ENCODE data around the gene LRCH1. TPM values are rescaled to one million over a fixed set of nuclear protein-coding genes. Genes with fewer than 3 reads are reported as not detected.

LRCH1 gene
- total RNA-seq, 2 experiments from 2014 or later = 16.7 to 27.8 TPM

GRCh38 chr13:46615888-46616531, 63.0 kb downstream of the LRCH1 start:
- peaks cover 44% of the 10 kb centered on the region for H3K4me1 ChIP-seq (ENCODE audit: insufficient read depth, low read length, poor library complexity, severe bottlenecking)
- CTCF ChIA-PET (ENCODE audit: unreplicated experiment) = interaction anchor here (0.5 to 1.0 kb wide), 2 partner anchors 10 to 14 kb away, joined by 3 read pairs; no protein-coding TSS in a partner anchor
- intact Hi-C loops (cut with micrococcal nuclease; ENCODE audit: unreplicated experiment) = no loop called here
- no TSS peak for BruUV-seq (replicated peaks)
- POLR2A ChIA-PET = interaction anchor here (0.6 to 1.3 kb wide), 3 partner anchors 23 to 78 kb away, joined by 3 read pairs; no protein-coding TSS in a partner anchor
- no peak overlapping the region for H2AFZ ChIP-seq (ENCODE audit: low read length)
- 0 out of 2 replicates have a peak, but pooled peaks cover 16% of the 10 kb centered on the region for H4K20me1 ChIP-seq (ENCODE audit: insufficient read depth, low read length)
- no peaks in the 10 kb centered on the region for H3K9me3 ChIP-seq (ENCODE audit: low read length)
- no peaks in the 10 kb centered on the region; the same call in 1 of the 2 replicates for H3K36me3 ChIP-seq (ENCODE audit: insufficient read depth, low read length)
- no peak overlapping the region for H3K27ac ChIP-seq (ENCODE audit: low read depth, low read length, poor library complexity, severe bottlenecking)
- no peak for DNase-seq (ENCODE audit: low spot score)
- TF ChIP-seq EZH2phosphoT487 (IDR thresholded peaks at IDR 0.05; ENCODE audit: borderline replicate concordance, low read depth, low read length) = no peak
- TF ChIP-seq CTCF (conservative IDR thresholded peaks at IDR 0.05; ENCODE audit: low read length) = no peak
- H3K4me3 ChIP-seq (ENCODE audit: low read depth, low read length, poor library complexity, severe bottlenecking) = no peak overlapping the region
- H3K79me2 ChIP-seq (ENCODE audit: insufficient read depth, low read depth, low read length) = peaks cover 91% of the 10 kb centered on the region
- H3K4me2 ChIP-seq (ENCODE audit: low read length) = no peak overlapping the region
- no peaks in the 10 kb centered on the region for H3K9me2 ChIP-seq (ENCODE audit: insufficient read depth, low read length)

- ChIA-PET CTCF (ENCODE audit: unreplicated experiment) (no interaction called here), POLR2A (interaction anchor here (1.0 to 1.8 kb wide), 4 partner anchors 8 to 60 kb away, joined by 3 to 6 read pairs (median 4); no protein-coding TSS in a partner anchor)
- Histone ChIP-seq H4K20me1 (ENCODE audit: insufficient read depth, low read length) (0 out of 2 replicates have a peak, but pooled peaks cover 23% of the 10 kb centered on the region), H3K27ac (ENCODE audit: low read depth, low read length, poor library complexity, severe bottlenecking) (no peak overlapping the region), H3K4me2 (ENCODE audit: low read length) (no peak overlapping the region), H3K9me3 (ENCODE audit: low read length) (no peaks in the 10 kb centered on the region), H3K79me2 (ENCODE audit: insufficient read depth, low read depth, low read length) (peaks cover 91% of the 10 kb centered on the region), H3K4me3 (ENCODE audit: low read depth, low read length, poor library complexity, severe bottlenecking) (no peak overlapping the region), H3K4me1 (ENCODE audit: insufficient read depth, low read length, poor library complexity, severe bottlenecking) (peaks cover 56% of the 10 kb centered on the region), H3K9me2 (ENCODE audit: insufficient read depth, low read length) (no peaks in the 10 kb centered on the region), H2AFZ (ENCODE audit: low read length) (no peak overlapping the region), H3K36me3 (ENCODE audit: insufficient read depth, low read length) (no peaks in the 10 kb centered on the region; the same call in 1 of the 2 replicates)
- TF ChIP-seq EZH2phosphoT487 (IDR thresholded peaks at IDR 0.05; ENCODE audit: borderline replicate concordance, low read depth, low read length) (no peak), CTCF (conservative IDR thresholded peaks at IDR 0.05; ENCODE audit: low read length) (no peak)
- DNase-seq (ENCODE audit: low spot score) = no peak
- intact Hi-C loops (cut with micrococcal nuclease; ENCODE audit: unreplicated experiment) = no loop called here
- no TSS peak for BruUV-seq (replicated peaks)
These were observed 64.3 kb downstream of the LRCH1 start for GRCh38 chr13:46617229-46617721.

GRCh38 chr13:46617885-46618284, 64.9 kb downstream of the LRCH1 start:
- Histone ChIP-seq H3K4me2 (ENCODE audit: low read length) (peak overlapping the region; percentile 44; the same call in 1 of the 2 replicates), H3K9me2 (ENCODE audit: insufficient read depth, low read length) (no peaks in the 10 kb centered on the region), H3K9me3 (ENCODE audit: low read length) (no peaks in the 10 kb centered on the region), H3K4me3 (ENCODE audit: low read depth, low read length, poor library complexity, severe bottlenecking) (no peak overlapping the region), H3K4me1 (ENCODE audit: insufficient read depth, low read length, poor library complexity, severe bottlenecking) (peaks cover 60% of the 10 kb centered on the region), H3K36me3 (ENCODE audit: insufficient read depth, low read length) (no peaks in the 10 kb centered on the region; the same call in 1 of the 2 replicates), H3K27ac (ENCODE audit: low read depth, low read length, poor library complexity, severe bottlenecking) (no peak overlapping the region), H3K79me2 (ENCODE audit: insufficient read depth, low read depth, low read length) (peaks cover 91% of the 10 kb centered on the region), H2AFZ (ENCODE audit: low read length) (no peak overlapping the region), H4K20me1 (ENCODE audit: insufficient read depth, low read length) (0 out of 2 replicates have a peak, but pooled peaks cover 28% of the 10 kb centered on the region)
- DNase-seq (ENCODE audit: low spot score) = no peak
- TF ChIP-seq CTCF (conservative IDR thresholded peaks at IDR 0.05; ENCODE audit: low read length) = no peak
- no peak for TF ChIP-seq EZH2phosphoT487 (IDR thresholded peaks at IDR 0.05; ENCODE audit: borderline replicate concordance, low read depth, low read length)
- intact Hi-C loops (cut with micrococcal nuclease; ENCODE audit: unreplicated experiment) = no loop called here
- POLR2A ChIA-PET = interaction anchor here (0.8 to 1.8 kb wide), 7 partner anchors 9 to 60 kb away, joined by 3 to 6 read pairs (median 3); no protein-coding TSS in a partner anchor
- BruUV-seq (replicated peaks) = no TSS peak
- CTCF ChIA-PET (ENCODE audit: unreplicated experiment) = no interaction called here
